GM18868 (cell line): ENCODE measurements around the gene UBE2L6.

Experiments
- ATAC-seq: cut with Tn5 transposase; IDR thresholded peaks from one replicate; pipeline ENCODE4 v1.9.1; 2021; ENCODE audit warnings: mild to moderate bottlenecking, moderate library complexity; ENCODE audit not compliant: unreplicated experiment

The UBE2L6 gene

GRCh38 chr11:57567515-57568329 lies at the start of gene UBE2L6:
Gene UBE2L6, minus strand, starts transcription at chr11:57567672. Its CDS starts 61 bp downstream, at chr11:57567611.
- ATAC-seq = peak; percentile 72

- no peak for ATAC-seq
Measured at GRCh38 chr11:57616595-57616994, 49.1 kb upstream of the UBE2L6 start.

GRCh38 chr11:57615308-57615707 lies 47.8 kb upstream of the UBE2L6 start:
- no peak for ATAC-seq

GRCh38 chr11:57614234-57614772 lies 46.8 kb upstream of the UBE2L6 start:
- ATAC-seq = no peak

GRCh38 chr11:57610170-57610569 lies 42.7 kb upstream of the UBE2L6 start:
- no peak for ATAC-seq

GRCh38 chr11:57605028-57605420 lies 37.6 kb upstream of the UBE2L6 start:
- ATAC-seq = no peak

GRCh38 chr11:57604296-57605027 lies 37.0 kb upstream of the UBE2L6 start:
- no peak for ATAC-seq

- no peak for ATAC-seq
Measured at GRCh38 chr11:57601297-57601696, 33.8 kb upstream of the UBE2L6 start.

- ATAC-seq = no peak
Measured at GRCh38 chr11:57599381-57599780, 31.9 kb upstream of the UBE2L6 start.

GRCh38 chr11:57598831-57599155 lies 31.3 kb upstream of the UBE2L6 start:
- no peak for ATAC-seq

GRCh38 chr11:57597916-57598830 lies 30.7 kb upstream of the UBE2L6 start:
- no peak for ATAC-seq

- no peak for ATAC-seq
Measured at GRCh38 chr11:57597461-57597915, 30.0 kb upstream of the UBE2L6 start, which contains the start of gene SERPING1. Gene SERPING1, plus strand, starts transcription at chr11:57597685. Its CDS starts 586 bp downstream, at chr11:57598271.

GRCh38 chr11:57596266-57596885 lies 28.9 kb upstream of the UBE2L6 start:
- no peak for ATAC-seq

GRCh38 chr11:57588046-57588710 lies 20.7 kb upstream of the UBE2L6 start:
- peak; percentile 58 for ATAC-seq

- ATAC-seq = no peak
Measured at GRCh38 chr11:57586711-57587245, 19.3 kb upstream of the UBE2L6 start.

- peak; percentile 68 for ATAC-seq
Measured at GRCh38 chr11:57585301-57585700, 17.8 kb upstream of the UBE2L6 start.

GRCh38 chr11:57584341-57584740 lies 16.9 kb upstream of the UBE2L6 start:
- ATAC-seq = no peak

- no peak for ATAC-seq
Measured at GRCh38 chr11:57574061-57574460, 6.6 kb upstream of the UBE2L6 start.

GRCh38 chr11:57571606-57572005 lies 4.1 kb upstream of the UBE2L6 start:
- ATAC-seq = no peak
